GM19035 (cell line): ENCODE measurements around the gene MYRIP.
A peak's percentile ranks its signal among the peaks of the same experiment; 100 is the strongest.

Source experiments
- ATAC-seq: cut with Tn5 transposase; IDR thresholded peaks from one replicate; pipeline ENCODE4 v1.9.1; 2021; ENCODE audit not compliant: unreplicated experiment

MYRIP gene

GRCh38 chr3:40178012-40178594 is 368.7 kb downstream of the MYRIP start:
- ATAC-seq, result no peak

DNA sequence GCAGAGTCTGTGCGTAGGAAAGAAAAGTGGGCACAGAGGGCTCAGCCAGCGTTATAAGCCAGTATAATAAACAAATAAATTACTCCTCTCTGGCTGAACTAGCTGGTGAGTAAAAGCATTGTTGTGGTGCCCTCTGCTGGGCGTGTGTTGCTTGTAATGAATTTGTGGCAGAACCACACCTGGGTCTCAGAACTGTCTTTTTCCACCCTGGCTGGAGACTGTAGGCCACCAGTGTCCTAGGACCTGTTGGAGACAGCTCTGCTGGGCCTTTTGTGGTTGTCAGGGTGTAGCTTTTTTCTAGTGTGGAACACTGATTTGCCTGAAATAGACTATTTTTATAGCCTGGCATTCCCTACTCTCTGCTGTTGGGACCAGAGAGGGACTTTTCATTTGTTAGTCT is 369.6 kb downstream of the MYRIP start:
- ATAC-seq, result peak; percentile 76

DNA sequence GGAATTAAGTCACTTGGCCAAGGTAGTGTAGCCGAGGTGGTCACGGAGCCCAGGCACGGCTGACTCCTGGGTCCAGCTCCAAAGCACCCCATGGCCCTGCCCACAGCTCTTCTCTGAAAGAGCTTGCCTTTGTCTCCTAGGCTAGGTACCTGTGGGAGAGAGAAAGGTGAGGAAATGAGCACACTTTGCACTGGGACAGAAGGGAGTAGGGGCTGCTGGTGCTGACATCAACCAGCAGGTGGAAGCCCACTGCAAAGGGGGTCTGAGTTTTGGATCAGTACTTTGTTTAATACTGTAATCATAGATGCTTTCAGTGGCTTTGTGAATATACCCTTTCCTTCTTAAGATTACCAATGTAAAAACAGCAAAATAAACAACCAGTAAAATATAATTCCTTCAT is 371.8 kb downstream of the MYRIP start:
- ATAC-seq, result no peak

GRCh38 chr3:40185029-40185695 is 375.8 kb downstream of the MYRIP start:
- ATAC-seq, result peak; percentile 66

GRCh38 chr3:40186508-40186907 is 377.1 kb downstream of the MYRIP start:
- no peak for ATAC-seq

DNA sequence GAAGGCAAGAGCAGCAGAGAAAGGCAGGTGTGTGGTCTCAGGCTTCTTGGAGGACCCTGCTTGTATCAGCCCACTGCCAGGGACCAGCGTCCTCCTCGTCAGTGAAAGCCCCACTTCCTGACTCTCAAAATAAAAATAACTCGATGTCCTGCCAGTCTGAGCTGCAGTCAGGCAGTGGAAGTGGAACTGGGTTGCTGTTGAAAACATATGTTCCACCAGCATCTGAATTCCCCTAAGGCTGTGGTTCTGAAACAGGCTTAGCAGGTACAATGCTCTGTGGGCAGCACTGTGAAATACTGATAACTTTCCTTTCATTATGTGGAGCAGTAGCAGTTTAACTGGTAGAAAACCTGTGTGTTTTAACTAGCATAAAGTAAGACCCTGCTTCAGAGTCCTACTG is 378.5 kb downstream of the MYRIP start:
- no peak for ATAC-seq

- no peak for ATAC-seq
Measured at GRCh38 chr3:40189118-40189517, 379.7 kb downstream of the MYRIP start.

DNA sequence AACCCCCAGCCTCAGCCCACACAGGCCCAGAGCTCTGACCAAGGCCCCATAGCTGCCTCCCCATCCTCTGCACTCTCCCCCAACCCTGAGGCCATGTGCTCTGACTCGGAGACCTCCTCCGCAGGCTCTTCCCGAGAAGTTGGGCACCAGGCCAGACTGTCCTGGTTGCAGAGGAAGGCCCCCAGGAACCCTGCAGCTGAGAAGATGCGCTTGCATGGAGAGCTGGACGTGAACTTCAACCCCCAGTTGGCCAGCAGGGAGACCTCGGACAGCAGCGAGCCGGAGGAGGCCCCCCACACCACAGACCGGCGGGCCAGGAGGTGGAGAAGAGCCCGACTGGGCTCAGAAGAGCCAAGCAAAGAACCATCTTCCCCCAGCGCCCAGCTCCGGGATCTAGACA is 380.6 kb downstream of the MYRIP start:
- no peak for ATAC-seq

DNA sequence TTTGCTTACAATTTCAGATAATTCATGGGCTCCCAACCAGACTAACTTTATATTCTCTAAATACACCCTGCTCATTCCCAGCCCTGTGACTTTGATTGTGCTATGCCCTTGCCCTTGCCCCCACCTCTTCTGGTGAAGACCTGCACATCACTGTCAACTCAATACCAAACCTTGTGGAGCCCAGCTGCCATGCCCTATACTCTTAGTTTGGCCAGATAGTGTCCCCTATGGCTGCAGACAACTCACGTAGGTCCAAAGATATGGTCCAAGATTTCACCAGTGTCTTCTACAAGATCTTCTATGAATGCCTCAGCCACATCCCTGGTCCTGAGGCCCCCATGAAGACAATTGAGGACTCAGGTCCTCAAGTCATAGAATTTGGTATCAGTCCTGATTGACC is 381.8 kb downstream of the MYRIP start:
- no peak for ATAC-seq

DNA sequence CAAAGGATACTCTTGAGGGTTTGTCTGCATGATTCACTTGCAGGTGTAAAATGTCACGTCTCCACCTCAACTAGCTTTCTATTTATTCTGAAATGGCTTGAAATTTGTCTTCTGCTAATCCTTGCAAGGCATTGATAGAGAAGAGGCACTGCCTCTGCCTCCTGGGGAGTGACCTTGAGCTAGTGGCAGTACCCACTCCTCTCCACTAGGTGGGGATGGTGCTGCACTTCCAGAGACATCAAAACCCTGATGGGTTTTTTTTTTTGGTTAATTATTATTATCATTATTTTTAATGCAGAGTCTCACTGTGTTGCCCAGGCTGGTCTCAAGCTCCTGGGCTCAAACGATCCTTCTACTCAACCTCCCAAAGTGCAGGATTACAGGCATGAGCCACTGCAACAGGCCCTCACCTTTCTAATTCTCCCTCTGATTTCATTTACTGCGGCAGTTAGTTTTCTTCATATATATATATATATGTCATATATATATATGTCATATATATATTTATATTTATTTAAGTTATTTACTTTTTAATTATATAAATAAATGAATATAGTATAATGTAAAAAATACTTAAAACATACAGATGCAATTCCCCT is 382.5 kb downstream of the MYRIP start:
- peak; percentile 67 for ATAC-seq

DNA sequence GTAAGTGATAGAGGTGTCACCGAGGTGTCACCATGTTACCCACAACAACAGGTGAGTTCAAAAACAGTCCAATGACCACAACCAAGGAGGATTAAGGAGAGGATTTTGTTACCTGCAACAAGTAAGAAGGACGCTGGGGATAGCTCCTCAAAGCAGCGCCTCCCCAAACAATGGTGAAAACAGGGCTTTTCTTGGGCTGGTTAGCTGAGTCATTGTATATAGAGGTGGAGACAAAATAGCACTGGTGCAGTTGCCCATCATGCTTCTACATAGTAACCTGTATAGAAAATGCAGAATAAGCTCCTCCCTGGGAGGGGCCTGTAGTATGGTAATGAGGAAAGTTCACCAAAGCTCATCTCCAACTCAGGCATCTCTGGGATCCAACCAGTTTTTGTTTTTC is 383.2 kb downstream of the MYRIP start:
- no peak for ATAC-seq

DNA sequence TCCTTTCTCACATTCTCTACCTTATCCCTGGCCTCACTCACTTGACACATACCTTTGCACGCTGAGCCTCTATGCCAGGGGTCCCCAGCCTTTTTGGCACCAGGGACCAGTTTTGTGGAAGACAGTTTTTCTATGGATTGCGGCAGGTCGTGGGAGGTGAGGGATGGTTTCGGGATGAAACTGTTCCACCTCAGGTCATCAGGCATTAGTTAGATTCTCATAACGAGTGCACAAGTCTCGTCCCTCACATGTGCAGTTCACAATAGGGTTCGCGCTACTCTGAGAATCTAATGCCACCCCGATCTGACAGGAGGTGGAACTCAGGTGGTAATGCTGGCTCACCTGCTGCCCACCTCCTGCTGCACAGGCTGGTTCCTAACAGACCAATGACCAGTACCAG is 387.6 kb downstream of the MYRIP start:
- ATAC-seq, result no peak

- ATAC-seq, result no peak
Measured at GRCh38 chr3:40200692-40201316, 391.4 kb downstream of the MYRIP start.

DNA sequence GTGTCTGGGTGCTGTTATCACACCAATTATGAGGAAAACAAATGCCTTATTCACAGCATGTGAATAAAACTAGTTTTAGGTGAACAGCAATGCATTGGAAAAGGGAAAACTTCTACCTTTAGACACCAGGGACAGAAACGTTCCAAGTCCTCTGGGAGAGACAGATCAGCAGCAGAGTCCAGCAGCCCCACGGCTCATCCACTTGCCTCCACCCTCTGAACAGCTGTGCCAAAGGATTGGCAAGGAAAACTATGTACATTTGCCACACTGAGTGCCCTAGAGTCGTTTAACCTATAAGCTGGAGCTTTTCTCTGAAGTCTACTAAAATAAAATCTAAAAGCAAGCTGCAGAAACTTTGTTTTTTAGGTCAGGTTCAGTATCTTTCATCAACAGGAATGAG is 392.4 kb downstream of the MYRIP start:
- ATAC-seq, result no peak

DNA sequence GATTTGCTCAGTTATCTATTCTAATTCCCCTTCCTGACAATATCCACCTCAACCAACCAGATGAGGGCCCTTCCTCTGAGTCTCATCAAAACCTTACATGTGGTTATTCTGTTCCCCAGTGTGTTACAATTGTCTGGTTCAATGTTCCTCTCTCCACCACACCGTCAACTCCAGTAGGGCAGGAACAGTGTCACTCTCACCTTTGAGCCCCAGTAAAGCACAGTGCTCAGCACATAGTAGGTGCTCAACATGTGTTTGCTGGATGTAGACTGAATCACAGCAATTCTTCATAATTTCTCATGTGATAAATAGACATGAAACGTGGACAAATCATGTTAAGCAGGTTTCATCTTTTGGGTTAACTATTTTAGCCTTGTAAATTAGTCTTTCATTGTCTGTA is 397.1 kb downstream of the MYRIP start:
- ATAC-seq, result no peak

DNA sequence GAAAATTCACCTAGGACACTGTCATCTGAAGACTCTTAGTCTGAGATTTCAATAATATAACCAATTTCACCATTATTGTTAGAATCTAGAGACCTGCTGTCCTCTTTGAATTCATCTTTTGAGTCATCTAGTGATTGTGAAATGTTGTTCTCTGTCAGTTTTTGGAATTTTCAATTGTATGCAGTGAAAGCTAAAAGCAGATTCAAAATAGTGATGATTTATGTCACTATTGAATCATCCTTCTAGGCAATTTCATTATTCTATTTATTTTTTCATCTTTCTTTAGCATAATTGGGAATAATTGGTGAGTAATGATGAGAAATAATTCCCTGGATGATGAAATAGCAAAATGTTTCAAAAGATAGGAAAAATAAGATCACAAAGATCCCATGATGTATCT is 398.4 kb downstream of the MYRIP start:
- ATAC-seq, result no peak

- no peak for ATAC-seq
Measured at GRCh38 chr3:40208251-40208650, 398.8 kb downstream of the MYRIP start.

DNA sequence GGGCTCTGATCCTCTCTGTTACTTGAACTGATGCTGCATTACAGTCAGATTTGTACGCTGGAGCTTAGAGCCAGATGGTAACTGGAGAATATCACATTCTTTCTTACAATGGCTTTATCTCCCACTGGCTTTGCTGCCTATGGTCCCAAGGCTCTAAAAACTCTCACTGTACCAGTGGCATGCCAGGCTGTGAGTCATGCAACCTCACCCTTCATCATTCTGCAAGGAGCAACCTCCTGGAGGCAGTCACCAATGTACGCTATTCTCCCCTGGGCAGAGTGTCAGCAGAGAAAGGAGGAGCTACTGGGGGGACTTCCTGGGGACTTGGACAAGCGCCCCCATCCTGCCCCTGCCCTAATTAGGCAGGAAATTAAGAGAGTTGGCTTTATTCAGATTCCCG is 402.2 kb downstream of the MYRIP start:
- ATAC-seq, result no peak

GRCh38 chr3:40213556-40213955 is 404.1 kb downstream of the MYRIP start:
- no peak for ATAC-seq

DNA sequence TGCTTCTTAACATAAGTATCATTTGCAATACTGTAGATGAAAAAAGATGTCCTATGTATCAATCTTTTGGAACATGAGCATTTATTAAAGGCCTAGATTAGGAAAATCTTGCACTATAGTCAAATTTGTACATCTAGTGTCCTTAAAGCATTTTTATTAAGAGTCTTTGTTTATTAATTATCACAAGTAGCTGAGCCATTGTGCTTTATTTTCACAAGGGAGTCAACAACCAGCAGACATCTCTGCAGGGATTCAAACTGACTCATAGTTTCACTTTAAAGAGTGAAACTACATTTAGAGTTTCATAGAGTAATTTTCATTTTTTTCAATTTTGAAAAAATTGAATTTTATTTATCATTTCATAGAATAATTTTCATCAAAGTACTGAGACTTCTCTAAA is 405.6 kb downstream of the MYRIP start:
- ATAC-seq, result no peak

DNA sequence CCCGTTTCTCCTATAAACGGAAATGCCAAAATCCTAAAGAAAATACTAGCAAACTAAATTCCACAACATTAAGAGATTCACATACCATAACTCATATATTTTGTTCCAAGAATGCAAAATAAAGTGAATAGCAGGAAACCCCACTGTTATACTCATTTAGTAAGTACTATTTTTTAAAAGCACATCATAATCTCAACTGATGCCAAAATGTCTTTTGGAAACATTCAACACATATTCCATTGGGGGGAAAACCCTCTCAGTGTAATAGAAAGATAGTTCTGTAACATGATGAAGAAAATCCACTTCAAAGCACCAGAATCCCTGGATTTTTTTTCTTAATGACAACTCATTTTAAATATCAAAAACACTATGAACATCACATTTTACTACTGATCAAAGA is 407.1 kb downstream of the MYRIP start:
- ATAC-seq, result no peak

DNA sequence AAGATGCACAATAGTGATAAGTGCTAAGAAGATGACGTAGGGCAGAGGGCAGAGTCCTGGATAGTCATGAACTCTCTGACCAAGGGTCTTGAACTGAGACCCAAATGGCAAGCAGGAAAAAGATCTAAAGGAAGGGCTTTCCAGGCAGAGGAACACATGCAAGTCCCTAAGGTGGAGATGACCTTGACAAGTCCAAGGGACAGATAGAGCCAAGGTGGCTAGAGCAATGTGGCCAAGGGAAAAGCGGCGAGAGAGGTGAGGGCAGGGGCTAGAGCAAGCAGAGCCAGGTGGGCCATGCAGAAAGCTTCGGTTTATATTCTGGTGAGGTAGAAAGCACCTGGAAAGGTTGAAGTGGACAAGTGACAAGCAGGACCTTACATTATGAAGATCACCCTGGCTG is 414.4 kb downstream of the MYRIP start:
- no peak for ATAC-seq
